Neuronal stem cell (in vitro differentiated cells): ENCODE data around the gene EXOC3L4.
"Not testable (repeated sequence)": the region's sequence is repeated elsewhere in the genome, so short reads cannot be mapped to it uniquely, and the experiment has no call there.

Experiments used
- DNase-seq: peaks from one replicate; pipeline ENCODE4 v3.0.0-alpha.2; 2013; ENCODE audit warnings: low spot score
- H2AFZ ChIP-seq: one replicate; pipeline ENCODE4 v1.6.1; 2013; ENCODE audit warnings: mild to moderate bottlenecking, low read length, inconsistent platforms
- H2AK5ac ChIP-seq: 2 replicates; pipeline ENCODE4 v1.6.1; 2013; ENCODE audit warnings: low read depth, mild to moderate bottlenecking, inconsistent platforms, low read length, moderate library complexity, mixed read lengths
- H2BK120ac ChIP-seq: 2 replicates; pipeline ENCODE4 v1.6.1; 2013; ENCODE audit warnings: low read depth, mild to moderate bottlenecking, inconsistent platforms, low read length, moderate library complexity, mixed read lengths
- H2BK12ac ChIP-seq: one replicate; pipeline ENCODE4 v1.6.1; 2013; ENCODE audit warnings: low read length, inconsistent platforms
- H2BK15ac ChIP-seq: 2 replicates; pipeline ENCODE4 v1.6.1; 2013; ENCODE audit warnings: mild to moderate bottlenecking, low read length, inconsistent platforms, mixed read lengths
- H2BK5ac ChIP-seq: one replicate; pipeline ENCODE4 v1.6.1; 2013; ENCODE audit warnings: inconsistent platforms, mild to moderate bottlenecking, low read length, moderate library complexity
- H3K14ac ChIP-seq: one replicate; pipeline ENCODE4 v1.6.1; 2013; ENCODE audit warnings: low read length, inconsistent platforms
- H3K18ac ChIP-seq: 2 replicates; pipeline ENCODE4 v1.6.1; 2013; ENCODE audit warnings: low read length, inconsistent platforms
- H3K23ac ChIP-seq: 2 replicates; pipeline ENCODE4 v1.6.1; 2013; ENCODE audit warnings: low read depth, mild to moderate bottlenecking, mixed read lengths, low read length, inconsistent platforms; ENCODE audit not compliant: poor library complexity
- H3K27ac ChIP-seq: replicated peaks from 3 replicates; pipeline ENCODE4 v1.5.1; 2013; ENCODE audit warnings: low read length, inconsistent platforms
- H3K27me3 ChIP-seq, 3 experiments: 2 replicates each; pipeline ENCODE4 v1.6.1; 2013; ENCODE audit warnings: low read length in 3 of 3, mild to moderate bottlenecking in 2 of 3, inconsistent platforms in 1 of 3, low read depth in 1 of 3, mixed read lengths in 1 of 3, moderate library complexity in 1 of 3; ENCODE audit not compliant: control insufficient read depth in 3 of 3, insufficient read depth in 3 of 3
- H3K36me3 ChIP-seq, 2 donors: replicated peaks in 1 of 2; 2 replicates each; pipeline ENCODE4 v1.6.1; 2013; ENCODE audit warnings: low read length in 2 of 2; ENCODE audit not compliant: control insufficient read depth in 2 of 2, insufficient read depth in 2 of 2
- H3K4ac ChIP-seq: 2 replicates; pipeline ENCODE4 v1.6.1; 2013; ENCODE audit warnings: inconsistent platforms, mild to moderate bottlenecking, low read length, moderate library complexity
- H3K4me1 ChIP-seq, 2 donors: 1 replicate in 1 of 2; 2 replicates in 1 of 2; pipeline ENCODE4 v1.6.1; 2013; ENCODE audit warnings: low read length in 2 of 2, low read depth in 1 of 2; ENCODE audit not compliant: control insufficient read depth in 2 of 2, insufficient read depth in 1 of 2
- H3K4me2 ChIP-seq: one replicate; pipeline ENCODE4 v1.6.1; 2013; ENCODE audit warnings: mild to moderate bottlenecking, low read length, inconsistent platforms; ENCODE audit not compliant: insufficient read depth, poor library complexity, severe bottlenecking
- H3K4me3 ChIP-seq, 2 donors: 2 replicates each; pipeline ENCODE4 v1.5.1; 2013; ENCODE audit warnings: low read length in 2 of 2, mild to moderate bottlenecking in 2 of 2, inconsistent platforms in 1 of 2, moderate library complexity in 1 of 2
- H3K79me1 ChIP-seq: one replicate; pipeline ENCODE4 v1.6.1; 2013; ENCODE audit warnings: low read depth, mild to moderate bottlenecking, inconsistent platforms, low read length, moderate library complexity
- H3K9ac ChIP-seq: one replicate; pipeline ENCODE4 v1.6.1; 2013; ENCODE audit warnings: mild to moderate bottlenecking, low read depth, low read length, inconsistent platforms; ENCODE audit not compliant: poor library complexity
- H3K9me3 ChIP-seq, 2 donors: replicated peaks in 1 of 2; 2 replicates each; pipeline versions ENCODE3 to v1.6.1; 2013; ENCODE audit warnings: low read length in 2 of 2, mild to moderate bottlenecking in 2 of 2, inconsistent platforms in 1 of 2, low read depth in 1 of 2, mixed read lengths in 1 of 2, moderate library complexity in 1 of 2; ENCODE audit not compliant: control insufficient read depth in 2 of 2, insufficient read depth in 1 of 2
- H4K8ac ChIP-seq: one replicate; pipeline ENCODE4 v1.6.1; 2013; ENCODE audit warnings: low read depth, mild to moderate bottlenecking, inconsistent platforms, low read length, moderate library complexity
- H4K91ac ChIP-seq: one replicate; pipeline ENCODE4 v1.6.1; 2013; ENCODE audit warnings: low read length, low read depth, mild to moderate bottlenecking, inconsistent platforms; ENCODE audit not compliant: poor library complexity
- WGBS, 2 donors: extraction: QIAGEN DNeasy Blood & Tissue Kit; methylation state at CpG; one replicate each; pipeline ENCODE4 v1.1.7; 2013; ENCODE audit warnings: missing lambda C conversion rate in 2 of 2, mixed read lengths in 1 of 2; ENCODE audit not compliant: insufficient read length in 2 of 2, insufficient replicate concordance in 1 of 2; ENCODE audit errors: extremely low coverage in 2 of 2; 5-methylcytosine and 5-hydroxymethylcytosine counted together

Gene EXOC3L4

DNA sequence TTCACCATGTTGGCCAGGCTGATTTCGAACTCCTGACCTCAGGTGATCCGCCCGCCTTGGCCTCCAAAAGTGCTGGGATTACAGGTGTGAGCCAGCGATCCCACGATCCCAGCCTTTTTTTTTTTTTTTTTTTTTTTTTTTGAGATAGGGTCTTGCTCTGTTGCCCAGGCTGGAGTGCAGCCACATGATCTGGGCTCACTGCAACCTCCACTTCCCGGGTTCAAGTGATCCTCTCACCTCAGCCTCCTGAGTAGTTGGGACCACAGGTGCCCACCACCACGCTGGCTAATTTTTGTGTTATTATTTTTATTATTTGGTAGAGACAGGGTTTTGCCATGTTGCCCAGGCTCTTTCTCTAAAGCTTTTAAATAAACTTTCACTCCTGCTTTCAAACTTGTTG, 23.0 kb downstream of the EXOC3L4 start:
- H3K36me3 ChIP-seq, H2BK12ac ChIP-seq, H3K4ac ChIP-seq, H4K91ac ChIP-seq, H3K4me2 ChIP-seq, H3K4me3 ChIP-seq, H3K79me1 ChIP-seq, H3K27ac ChIP-seq, H2BK5ac ChIP-seq, H4K8ac ChIP-seq, H2AK5ac ChIP-seq, H3K18ac ChIP-seq, H3K9ac ChIP-seq, DNase-seq, H3K23ac ChIP-seq, H2BK15ac ChIP-seq, H3K9me3 ChIP-seq, H3K14ac ChIP-seq, H2AFZ ChIP-seq, H2BK120ac ChIP-seq: not testable (repeated sequence)
- Histone ChIP-seq H3K4me1 (peaks cover 11 to 15% of the 10 kb centered on the region in 2 donors), H3K27me3 (peaks cover 0 to 12% (median 0%) of the 10 kb centered on the region in 3 experiments)
- WGBS, 2 donors: no CpG with 5 or more reads among the region's 7 CpGs

DNA sequence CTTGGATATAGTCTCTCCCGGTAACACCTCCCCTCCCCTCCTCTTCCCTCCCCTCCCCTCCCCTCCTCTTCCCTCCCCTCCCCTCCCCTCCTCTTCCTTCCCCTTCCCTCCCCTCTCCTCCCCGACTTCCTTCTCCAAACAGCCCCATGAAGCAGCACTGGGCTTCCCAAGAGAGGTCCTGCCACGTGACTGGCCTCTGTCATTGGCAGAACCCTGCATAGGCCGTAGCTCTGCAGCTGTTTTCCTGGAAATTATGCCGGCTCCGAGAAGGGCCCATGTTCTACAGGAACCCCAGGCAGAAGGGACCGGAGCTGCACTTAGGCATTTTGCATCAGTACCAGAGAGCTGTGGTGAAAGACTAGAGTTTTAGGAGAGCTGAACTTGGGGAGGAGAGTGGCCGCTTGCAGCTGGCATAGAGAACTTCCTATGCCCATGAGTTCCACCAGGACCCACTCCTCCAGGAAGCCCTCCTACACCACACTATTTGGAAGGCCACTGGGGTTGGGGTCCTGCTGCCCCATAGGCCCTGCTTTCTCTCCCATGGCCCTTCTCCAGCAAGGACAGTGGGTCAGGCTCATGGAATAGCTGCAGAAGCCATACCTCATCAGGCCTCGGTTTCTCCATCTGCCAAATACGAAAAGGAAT, 23.6 kb downstream of the EXOC3L4 start:
- H3K4ac ChIP-seq: no peak overlapping the region
- peaks cover 14 to 16% of the 10 kb centered on the region in 2 donors for H3K4me1 ChIP-seq
- no CpG with 5 or more reads among the region's 10 CpGs for WGBS, 2 donors
- no peaks in the 10 kb centered on the region for H3K79me1 ChIP-seq
- peak overlapping the region; percentile 45 for H2AFZ ChIP-seq
- peak overlapping the region; percentile 99 for H2AK5ac ChIP-seq
- no peak overlapping the region for H3K27ac ChIP-seq
- H2BK12ac ChIP-seq: peak overlapping the region; percentile 96
- H2BK120ac ChIP-seq: no peak overlapping the region
- no peak overlapping the region for H4K8ac ChIP-seq
- H3K9ac ChIP-seq: no peak overlapping the region
- peak overlapping the region; percentile 5 for H3K18ac ChIP-seq
- no peak overlapping the region for H3K14ac ChIP-seq
- no peak for DNase-seq
- H3K27me3 ChIP-seq: peaks cover 0 to 11% (median 0%) of the 10 kb centered on the region in 3 experiments
- H2BK15ac ChIP-seq: peak overlapping the region; percentile 32
- H3K36me3 ChIP-seq: no peaks in the 10 kb centered on the region
- no peak overlapping the region for H3K4me2 ChIP-seq
- H3K4me3 ChIP-seq: no peak overlapping the region
- no peak overlapping the region for H3K23ac ChIP-seq
- peak overlapping the region; percentile 71 for H2BK5ac ChIP-seq
- no peak overlapping the region for H4K91ac ChIP-seq
- H3K9me3 ChIP-seq: no peaks in the 10 kb centered on the region

DNA sequence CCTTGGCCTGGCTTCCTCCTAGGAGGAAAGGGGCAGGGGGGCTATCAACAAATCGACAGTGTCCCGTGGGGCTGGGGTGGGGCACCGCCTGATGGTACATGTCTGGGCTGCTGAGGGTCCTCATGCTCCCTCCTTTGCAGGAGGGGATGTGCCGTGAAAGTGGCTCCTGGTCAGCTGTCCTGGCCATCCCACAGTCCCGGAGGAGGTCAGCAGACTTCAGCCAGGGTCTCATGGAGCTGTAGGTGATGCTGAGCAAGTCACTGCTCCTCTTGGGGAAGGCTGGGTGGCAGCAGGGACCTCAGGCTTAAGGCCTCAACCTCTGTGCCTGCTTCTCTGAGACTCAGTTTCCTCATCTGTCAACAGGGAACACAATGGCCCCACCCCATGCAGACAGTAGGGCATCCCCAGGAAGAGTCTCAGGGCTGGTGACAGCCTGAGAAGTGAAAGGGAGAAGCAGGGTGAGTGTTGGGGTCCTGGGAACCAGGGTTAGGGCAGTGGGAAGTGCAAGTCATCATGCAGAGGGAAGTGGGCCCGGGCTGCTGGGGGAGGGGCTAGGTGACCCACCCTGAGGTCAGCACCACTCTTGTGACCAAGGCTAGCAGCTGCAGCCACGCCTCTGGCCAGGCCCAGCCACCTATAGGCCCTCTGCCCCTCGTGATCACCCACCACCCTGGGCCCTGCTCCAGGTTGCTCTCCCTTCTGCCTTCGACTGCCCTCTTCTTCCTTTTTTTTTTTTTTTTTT, 24.3 kb downstream of the EXOC3L4 start:
- no CpG with 5 or more reads among the region's 9 CpGs for WGBS, 2 donors
- H3K36me3 ChIP-seq: no peaks in the 10 kb centered on the region
- no peak overlapping the region for H3K4me2 ChIP-seq
- H2BK5ac ChIP-seq: peak overlapping the region; percentile 71
- no peak overlapping the region for H3K27ac ChIP-seq
- peak overlapping the region; percentile 99 for H2AK5ac ChIP-seq
- H3K4me1 ChIP-seq: peaks cover 14 to 18% of the 10 kb centered on the region in 2 donors
- no peak overlapping the region for H4K91ac ChIP-seq
- no peaks in the 10 kb centered on the region for H3K9me3 ChIP-seq
- peak overlapping the region; percentile 65 for H3K18ac ChIP-seq
- no peak overlapping the region for H4K8ac ChIP-seq
- no peak overlapping the region for H3K14ac ChIP-seq
- H3K27me3 ChIP-seq: peaks cover 0 to 13% (median 3%) of the 10 kb centered on the region in 3 experiments
- H2AFZ ChIP-seq: no peak overlapping the region
- no peak overlapping the region for H3K23ac ChIP-seq
- DNase-seq: no peak
- H2BK12ac ChIP-seq: peak overlapping the region; percentile 96
- H2BK120ac ChIP-seq: no peak overlapping the region
- H3K4ac ChIP-seq: peak overlapping the region; percentile 26
- H3K79me1 ChIP-seq: no peaks in the 10 kb centered on the region
- no peak overlapping the region for H3K4me3 ChIP-seq
- no peak overlapping the region for H3K9ac ChIP-seq
- H2BK15ac ChIP-seq: peak overlapping the region; percentile 32

DNA sequence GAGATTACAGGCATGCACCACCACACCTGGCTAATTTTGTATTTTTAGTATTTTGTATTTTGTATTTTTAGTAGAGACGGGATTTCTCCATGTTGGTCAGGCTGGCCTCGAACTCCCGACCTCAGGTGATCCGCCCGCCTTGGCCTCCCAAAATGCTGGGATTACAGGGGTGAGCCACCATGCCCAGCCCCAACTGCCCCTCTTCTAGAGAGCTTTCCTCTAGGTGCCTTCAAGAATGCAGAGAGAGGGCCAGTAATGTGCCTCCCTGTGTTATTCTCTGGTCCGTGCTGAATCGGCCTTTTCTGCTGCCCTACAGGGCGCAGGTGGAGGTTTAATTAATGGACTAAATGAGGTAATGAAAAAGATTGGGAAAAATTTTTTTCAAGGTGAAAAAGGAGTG, 25.0 kb downstream of the EXOC3L4 start:
- H3K4me3 ChIP-seq, H3K23ac ChIP-seq, H2AK5ac ChIP-seq, H3K79me1 ChIP-seq, H3K36me3 ChIP-seq, H2BK15ac ChIP-seq, H3K18ac ChIP-seq, H2BK12ac ChIP-seq, H3K14ac ChIP-seq, H4K8ac ChIP-seq, H3K9me3 ChIP-seq, H2AFZ ChIP-seq, H2BK120ac ChIP-seq, H4K91ac ChIP-seq, H3K4ac ChIP-seq, H3K9ac ChIP-seq, H3K27ac ChIP-seq, DNase-seq, H3K4me2 ChIP-seq, H2BK5ac ChIP-seq: not testable (repeated sequence)
- Histone ChIP-seq H3K27me3 (peaks cover 0 to 20% (median 10%) of the 10 kb centered on the region in 3 experiments), H3K4me1 (peaks cover 14 to 24% of the 10 kb centered on the region in 2 donors)
- WGBS, 2 donors: no CpG with 5 or more reads among the region's 8 CpGs
